ENCODE measurements around the gene CHST5. TPM values are rescaled to one million over a fixed set of nuclear protein-coding genes. Genes with fewer than 3 reads are reported as not detected.

Gene CHST5
- total and polyA plus RNA-seq, 2 of the 8 experiments (the other 6 are each of a cell fraction or from before 2014, with no cell fraction given), result 0.13 to 0.23 TPM

DNA sequence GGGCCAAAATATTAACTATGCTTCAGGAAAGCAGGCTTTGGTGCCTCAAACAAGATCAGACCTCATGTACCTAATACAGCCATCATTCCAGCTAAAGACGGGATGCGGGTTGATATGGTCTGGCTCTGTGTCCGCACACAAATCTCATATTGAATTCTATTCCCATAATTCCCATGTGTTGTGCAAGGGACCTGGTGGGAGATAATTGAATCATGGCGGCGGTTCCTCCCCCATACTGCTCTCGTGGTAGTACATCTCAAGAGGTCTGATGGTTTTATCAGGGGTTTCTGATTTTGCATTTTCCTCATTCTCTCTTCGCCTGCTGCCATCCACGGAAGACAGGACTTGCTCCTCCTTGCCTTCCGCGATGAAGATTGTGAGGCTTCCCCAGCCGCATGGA lies 21.6 kb downstream of the CHST5 start:
- peaks cover 4% of the 10 kb centered on the region; the same call in 1 of the 2 replicates for H3K23me2 ChIP-seq (ENCODE audit: low read depth, low read length)
- no peak overlapping the region for H3K9ac ChIP-seq (replicated peaks in 1 of 4; ENCODE audit: extremely low read depth in 1 of 4, low read depth in 3 of 4, low read length in 3 of 4)
- no peak overlapping the region for H3K14ac ChIP-seq (ENCODE audit: insufficient read length)
- FAIRE-seq, result no peak
- H3K27ac ChIP-seq (ENCODE audit: low read depth, low read length), result no peak overlapping the region
- peaks cover 0 to 6% (median 2%) of the 10 kb centered on the region in 4 experiments; a peak in 3 of 7 replicates for H3K4me1 ChIP-seq (replicated peaks in 1 of 4; ENCODE audit: control insufficient read depth in 3 of 4, insufficient read depth in 4 of 4, low read length in 3 of 4)
- H3K27me3 ChIP-seq (replicated peaks in 1 of 4; ENCODE audit: control insufficient read depth in 3 of 4, extremely low read depth in 1 of 4, insufficient read depth in 3 of 4, low read length in 3 of 4), result no peaks in the 10 kb centered on the region; a peak in 1 of 7 replicates
- no peak overlapping the region for H3K4me2 ChIP-seq (ENCODE audit: insufficient read depth in 1 of 2, low read depth in 2 of 2, low read length in 2 of 2)
- no peaks in the 10 kb centered on the region for H3K9me3 ChIP-seq (ENCODE audit: insufficient read depth in 2 of 2, low read depth in 1 of 2, low read length in 1 of 2)
- no peaks in the 10 kb centered on the region for H4K20me1 ChIP-seq (replicated peaks in 1 of 2; ENCODE audit: control insufficient read depth in 1 of 2, insufficient read depth in 2 of 2, low read length in 2 of 2)
- no peak overlapping the region for H3K4me3 ChIP-seq (ENCODE audit: extremely low read depth in 1 of 4, insufficient read depth in 2 of 4, low read depth in 3 of 4, low read length in 4 of 4)
- no peak overlapping the region for H3K18ac ChIP-seq (ENCODE audit: extremely low read depth, low read length)
- no peaks in the 10 kb centered on the region for H3K79me2 ChIP-seq (ENCODE audit: control insufficient read depth in 1 of 2, insufficient read depth in 2 of 2, low read length in 2 of 2)
- 95% methylated on average over 11 of the region's 11 CpGs; no CpG with 5 or more reads in 1 of the 2 experiments for WGBS, 2 experiments (ENCODE audit: extremely low coverage in 1 of 2, insufficient coverage in 1 of 2, insufficient read length in 1 of 2, insufficient replicate concordance in 2 of 2, low coverage in 1 of 2, low lambda C conversion rate in 2 of 2, missing lambda C conversion rate in 1 of 2)
- H2AK5ac ChIP-seq (ENCODE audit: low read depth, low read length), result no peak overlapping the region
- no peak overlapping the region for H2AFZ ChIP-seq (ENCODE audit: low read length)
- no peak overlapping the region for H4K8ac ChIP-seq (ENCODE audit: extremely low read depth, insufficient read depth, low read length)
- H3K23ac ChIP-seq (ENCODE audit: insufficient read length), result no peak overlapping the region
- no peak overlapping the region for H4K5ac ChIP-seq (ENCODE audit: insufficient read length, low read depth, low read length)
- DNase-seq (ENCODE audit: low read depth in 1 of 2, low spot score in 2 of 2), result no peak
- no peak overlapping the region for H4K91ac ChIP-seq (replicated peaks; ENCODE audit: insufficient read length, low read length)
- H2BK5ac ChIP-seq (ENCODE audit: low read depth, low read length), result no peak overlapping the region
- ChIA-PET CTCF (ENCODE audit: partially characterized antibody) (interaction anchor here (1.0 to 13.8 kb wide), 3 partner anchors 21 to 45 kb away, joined by 4 to 181 read pairs (median 8); partner anchors contain the start of genes CHST5 and TMEM170A), POLR2A (ENCODE audit: partially characterized antibody) (interaction anchor here (8.3 kb wide), 1 partner anchor 20 kb away, joined by 73 read pairs; the partner anchor contains the start of gene CHST6)
- no peak overlapping the region for H2BK15ac ChIP-seq (ENCODE audit: low read length)
- H2BK120ac ChIP-seq (replicated peaks; ENCODE audit: low read depth, low read length), result no peak overlapping the region
- no peak overlapping the region for H3K4ac ChIP-seq (replicated peaks; ENCODE audit: insufficient read length, low read depth, low read length)
- no peaks in the 10 kb centered on the region for H3K79me1 ChIP-seq (ENCODE audit: low read depth, low read length)
- H3K56ac ChIP-seq (replicated peaks; ENCODE audit: insufficient read length, low read depth, low read length), result no peak overlapping the region
- H3K36me3 ChIP-seq (ENCODE audit: control insufficient read depth in 2 of 4, insufficient read depth in 4 of 4, low read length in 3 of 4), result no peaks in the 10 kb centered on the region
- no peak overlapping the region for H2BK20ac ChIP-seq (ENCODE audit: low read length)
- H2BK12ac ChIP-seq (ENCODE audit: low read depth, low read length), result no peak overlapping the region
- TF ChIP-seq JUND (IDR thresholded peaks at IDR 0.05; ENCODE audit: low read length) (no peak), BRCA1 (IDR thresholded peaks at IDR 0.05; ENCODE audit: low read depth, low read length) (no peak), TBP (IDR thresholded peaks at IDR 0.05; ENCODE audit: low read depth, low read length) (no peak), GTF2F1 (IDR thresholded peaks at IDR 0.05; ENCODE audit: borderline replicate concordance, low read depth, low read length) (no peak), TCF12 (IDR thresholded peaks at IDR 0.05; ENCODE audit: low read depth, low read length) (no peak), POLR2A (IDR thresholded peaks at IDR 0.05; ENCODE audit: control extremely low read depth in 1 of 2, low read depth in 2 of 2, low read length in 2 of 2) (no peak), SP2 (IDR thresholded peaks at IDR 0.05; ENCODE audit: low read length) (no peak), SP1 (IDR thresholded peaks at IDR 0.05; ENCODE audit: low read depth, low read length) (no peak), MAFK (IDR thresholded peaks at IDR 0.05; ENCODE audit: low read depth, low read length) (no peak), POLR2AphosphoS5 (IDR thresholded peaks at IDR 0.05; ENCODE audit: low read depth, low read length) (no peak), CBX5 (IDR thresholded peaks at IDR 0.05; ENCODE audit: low read depth, low read length) (no peak), RFX5 (IDR thresholded peaks at IDR 0.05; ENCODE audit: borderline replicate concordance, low read depth, low read length) (no peak), RXRA (IDR thresholded peaks at IDR 0.05; ENCODE audit: insufficient read depth, low read depth, low read length) (no peak)
- TF ChIP-seq, protein P1, sequence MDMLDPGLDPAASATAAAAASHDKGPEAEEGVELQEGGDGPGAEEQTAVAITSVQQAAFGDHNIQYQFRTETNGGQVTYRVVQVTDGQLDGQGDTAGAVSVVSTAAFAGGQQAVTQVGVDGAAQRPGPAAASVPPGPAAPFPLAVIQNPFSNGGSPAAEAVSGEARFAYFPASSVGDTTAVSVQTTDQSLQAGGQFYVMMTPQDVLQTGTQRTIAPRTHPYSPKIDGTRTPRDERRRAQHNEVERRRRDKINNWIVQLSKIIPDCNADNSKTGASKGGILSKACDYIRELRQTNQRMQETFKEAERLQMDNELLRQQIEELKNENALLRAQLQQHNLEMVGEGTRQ (IDR thresholded peaks at IDR 0.05; ENCODE audit: low read length), result no peak
- TF ChIP-seq, protein P2, sequence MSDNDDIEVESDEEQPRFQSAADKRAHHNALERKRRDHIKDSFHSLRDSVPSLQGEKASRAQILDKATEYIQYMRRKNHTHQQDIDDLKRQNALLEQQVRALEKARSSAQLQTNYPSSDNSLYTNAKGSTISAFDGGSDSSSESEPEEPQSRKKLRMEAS (IDR thresholded peaks at IDR 0.05), result no peak

Measured in H1 (cell line).